ENCODE results near the gene ETS2.

ETS2 gene

DNA sequence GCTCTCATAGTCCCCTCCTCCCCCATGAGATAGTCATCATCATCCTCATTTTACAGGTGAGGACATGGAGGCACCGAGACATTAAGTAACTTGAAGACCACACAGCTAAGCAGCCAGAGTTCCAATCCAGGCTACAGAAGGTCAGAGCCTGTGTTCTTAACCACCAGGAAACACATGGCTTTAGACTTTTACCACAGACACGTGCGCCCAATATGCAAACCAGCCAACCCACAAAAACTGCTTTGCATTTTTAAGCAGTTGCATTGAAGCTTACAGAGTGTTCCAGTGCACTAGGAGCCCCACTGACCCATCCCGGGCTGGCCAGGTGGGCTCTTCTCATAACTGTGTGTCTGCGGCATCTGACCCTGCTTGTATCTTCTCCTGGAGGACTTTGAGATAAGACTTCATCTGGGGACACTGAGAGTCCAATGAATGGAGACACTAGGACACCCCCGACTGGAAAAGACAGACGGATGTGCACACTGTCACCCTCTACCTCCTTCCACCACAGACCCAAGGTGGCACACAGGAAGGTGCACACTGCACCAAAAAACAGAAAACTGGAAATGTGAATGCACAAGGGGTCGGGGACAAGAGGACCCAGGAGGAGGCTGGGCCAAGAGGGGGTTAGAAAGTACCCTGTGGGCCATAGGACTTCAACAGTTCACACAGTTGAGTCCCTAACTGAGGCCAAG, 56.4 kb downstream of the ETS2 start:
- DNase-seq: no peak

- no peak for DNase-seq
These were observed 57.6 kb downstream of the ETS2 start for GRCh38 chr21:38863291-38863690.

GRCh38 chr21:38863843-38864363, 58.2 kb downstream of the ETS2 start:
- no peak for DNase-seq

GRCh38 chr21:38864964-38865363, 59.2 kb downstream of the ETS2 start:
- DNase-seq: no peak

GRCh38 chr21:38869196-38869595, 63.5 kb downstream of the ETS2 start:
- no peak for DNase-seq

- peak; percentile 15 for DNase-seq
These were observed 64.2 kb downstream of the ETS2 start for GRCh38 chr21:38869946-38870345.

Measured in HCEC 1CT (cell line).